Epithelial cell of proximal tubule (primary cell): ENCODE data around the gene FOXO1. TPM values are rescaled to one million over a fixed set of nuclear protein-coding genes. Genes with fewer than 3 reads are reported as not detected.

ENCODE experiments used
- DNase-seq: peaks from one replicate; pipeline ENCODE4 v3.0.0-alpha.2; 2011; ENCODE audit warnings: low read depth
- H3K4me3 ChIP-seq: 2 replicates; pipeline ENCODE4 v1.5.1; 2011; ENCODE audit warnings: low read depth, mild to moderate bottlenecking, low read length
- total RNA-seq: library from RNA; depleted of rRNA; stranded (reverse); fragments of >200 nt; gene quantifications from 2 replicates; pipeline ENCODE4 v1.2.3, GENCODE V29; 2015
- TF ChIP-seq, protein P1 (sequence below): conservative IDR thresholded peaks from 2 replicates; pipeline ENCODE4 v1.5.1; 2012; ENCODE audit warnings: low read depth, mild to moderate bottlenecking, low read length

Gene FOXO1
- total RNA-seq, 1 donor from 2014 or later, result 6.3 TPM

DNA sequence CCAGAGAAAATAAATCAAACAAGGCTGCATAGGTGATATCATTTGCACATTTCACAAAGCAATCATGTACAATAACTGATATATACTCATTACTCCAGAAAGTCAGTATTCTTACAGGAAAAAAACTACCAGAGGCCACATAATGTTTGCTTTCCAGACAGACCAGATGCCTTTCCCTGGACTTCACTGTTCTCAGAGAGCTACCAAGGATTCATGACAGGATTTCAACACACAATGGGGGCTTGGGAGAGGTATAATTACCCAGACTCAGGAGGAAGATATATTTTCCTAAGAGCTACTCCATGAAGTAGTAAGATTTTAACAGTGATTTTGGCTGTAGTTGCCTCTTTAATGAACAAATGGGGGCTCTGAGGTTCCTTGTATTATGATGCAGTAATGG lies 110.0 kb downstream of the FOXO1 start:
- TF ChIP-seq, protein P1, sequence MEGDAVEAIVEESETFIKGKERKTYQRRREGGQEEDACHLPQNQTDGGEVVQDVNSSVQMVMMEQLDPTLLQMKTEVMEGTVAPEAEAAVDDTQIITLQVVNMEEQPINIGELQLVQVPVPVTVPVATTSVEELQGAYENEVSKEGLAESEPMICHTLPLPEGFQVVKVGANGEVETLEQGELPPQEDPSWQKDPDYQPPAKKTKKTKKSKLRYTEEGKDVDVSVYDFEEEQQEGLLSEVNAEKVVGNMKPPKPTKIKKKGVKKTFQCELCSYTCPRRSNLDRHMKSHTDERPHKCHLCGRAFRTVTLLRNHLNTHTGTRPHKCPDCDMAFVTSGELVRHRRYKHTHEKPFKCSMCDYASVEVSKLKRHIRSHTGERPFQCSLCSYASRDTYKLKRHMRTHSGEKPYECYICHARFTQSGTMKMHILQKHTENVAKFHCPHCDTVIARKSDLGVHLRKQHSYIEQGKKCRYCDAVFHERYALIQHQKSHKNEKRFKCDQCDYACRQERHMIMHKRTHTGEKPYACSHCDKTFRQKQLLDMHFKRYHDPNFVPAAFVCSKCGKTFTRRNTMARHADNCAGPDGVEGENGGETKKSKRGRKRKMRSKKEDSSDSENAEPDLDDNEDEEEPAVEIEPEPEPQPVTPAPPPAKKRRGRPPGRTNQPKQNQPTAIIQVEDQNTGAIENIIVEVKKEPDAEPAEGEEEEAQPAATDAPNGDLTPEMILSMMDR, result no peak
- no peak for DNase-seq
- no peak overlapping the region for H3K4me3 ChIP-seq

DNA sequence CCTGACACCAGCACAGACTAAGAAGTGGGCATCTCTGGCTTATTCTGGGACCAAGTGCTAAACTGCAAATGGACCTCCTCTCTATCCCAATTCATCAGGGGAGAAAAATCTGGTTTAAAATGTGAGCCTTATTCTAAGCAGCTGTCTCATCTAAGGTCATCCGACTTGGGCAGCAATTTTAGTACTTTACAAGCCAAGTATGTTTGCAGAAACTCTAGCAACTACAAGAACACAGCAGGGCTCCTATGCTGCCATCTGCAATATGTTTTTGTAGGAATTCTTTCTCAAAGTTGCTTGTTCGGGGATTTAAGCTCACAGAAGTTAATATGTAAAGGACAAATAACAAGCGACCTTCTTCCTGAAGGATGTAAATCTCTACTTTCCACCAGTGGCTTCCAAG lies 113.1 kb downstream of the FOXO1 start:
- TF ChIP-seq, protein P1, result no peak
- no peak for DNase-seq
- H3K4me3 ChIP-seq, result no peak overlapping the region

GRCh38 chr13:40552895-40553294 lies 113.5 kb downstream of the FOXO1 start:
- DNase-seq, result no peak
- no peak overlapping the region for H3K4me3 ChIP-seq
- TF ChIP-seq, protein P1, result no peak

- DNase-seq, result no peak
- TF ChIP-seq, protein P1, result no peak
- H3K4me3 ChIP-seq, result no peak overlapping the region
These were observed 116.3 kb downstream of the FOXO1 start for GRCh38 chr13:40550130-40550529.

- no peak for DNase-seq
- TF ChIP-seq, protein P1, result no peak
- no peak overlapping the region for H3K4me3 ChIP-seq
These were observed 116.8 kb downstream of the FOXO1 start for GRCh38 chr13:40549500-40550094.

DNA sequence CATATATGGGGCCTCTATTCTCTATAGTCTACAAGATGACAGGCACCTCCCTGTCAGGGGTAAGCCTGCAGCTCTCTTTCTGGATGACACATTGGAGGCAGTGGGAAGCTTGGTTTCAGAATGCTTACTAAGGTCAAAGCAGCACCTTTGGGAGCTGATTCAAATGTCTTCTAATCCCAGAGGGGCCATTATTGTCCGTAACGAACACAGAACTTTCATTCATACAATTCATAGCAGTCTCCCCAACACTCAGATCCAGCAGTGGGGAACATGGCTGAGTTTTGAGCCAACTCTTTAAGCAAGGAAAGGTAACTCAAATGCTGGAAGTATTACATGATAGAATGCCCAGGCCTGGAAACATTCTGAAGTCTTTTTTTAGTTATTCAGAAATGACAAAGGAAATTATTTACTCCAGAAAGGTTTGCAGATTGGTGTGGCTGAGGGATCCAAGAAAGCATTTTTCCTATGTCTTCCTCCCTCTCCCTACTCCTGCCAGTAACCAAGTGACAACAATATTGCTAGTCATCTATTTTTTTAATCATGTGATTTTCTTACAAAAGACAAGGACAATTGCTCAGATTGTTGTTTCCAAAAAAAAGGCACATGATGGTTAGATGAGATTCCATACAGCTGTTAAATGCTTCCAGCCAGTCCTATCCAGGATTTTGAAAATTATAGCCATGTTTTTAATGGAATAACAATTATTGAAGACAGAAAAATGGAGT lies 118.7 kb downstream of the FOXO1 start:
- TF ChIP-seq, protein P1, result no peak
- no peak for DNase-seq
- no peak overlapping the region for H3K4me3 ChIP-seq

- H3K4me3 ChIP-seq, result no peak overlapping the region
- no peak for DNase-seq
- TF ChIP-seq, protein P1, result no peak
These were observed 120.4 kb downstream of the FOXO1 start for GRCh38 chr13:40546047-40546446.
